Coronary artery (tissue), 2 donors: ENCODE measurements around the gene RNF2.

Experiments
- DNase-seq: peaks from one replicate; pipeline ENCODE4 v3.0.0-alpha.2; 2017; ENCODE audit warnings: low spot score
- H3K27ac ChIP-seq, 2 donors: fragments of 200-600 bp; sonication (generic); one replicate each; pipeline ENCODE4 v1.5.1; 2016 to 2019
- H3K4me3 ChIP-seq: fragments of 200-600 bp; sonication (generic); 2 replicates; pipeline ENCODE4 v1.5.1; 2016; ENCODE audit warnings: mild to moderate bottlenecking, moderate library complexity
- TF ChIP-seq, protein P1 (sequence below): fragments of 200-600 bp; sonication (generic); IDR thresholded peaks from one replicate; pipeline ENCODE4 v1.5.1; 2019; ENCODE audit warnings: antibody characterized with exemption

RNF2 gene

GRCh38 chr1:185110145-185110544, 64.8 kb downstream of the RNF2 start:
- H3K4me3 ChIP-seq = no peak overlapping the region
- DNase-seq = no peak
- no peak overlapping the region for H3K27ac ChIP-seq
- TF ChIP-seq, protein P1, sequence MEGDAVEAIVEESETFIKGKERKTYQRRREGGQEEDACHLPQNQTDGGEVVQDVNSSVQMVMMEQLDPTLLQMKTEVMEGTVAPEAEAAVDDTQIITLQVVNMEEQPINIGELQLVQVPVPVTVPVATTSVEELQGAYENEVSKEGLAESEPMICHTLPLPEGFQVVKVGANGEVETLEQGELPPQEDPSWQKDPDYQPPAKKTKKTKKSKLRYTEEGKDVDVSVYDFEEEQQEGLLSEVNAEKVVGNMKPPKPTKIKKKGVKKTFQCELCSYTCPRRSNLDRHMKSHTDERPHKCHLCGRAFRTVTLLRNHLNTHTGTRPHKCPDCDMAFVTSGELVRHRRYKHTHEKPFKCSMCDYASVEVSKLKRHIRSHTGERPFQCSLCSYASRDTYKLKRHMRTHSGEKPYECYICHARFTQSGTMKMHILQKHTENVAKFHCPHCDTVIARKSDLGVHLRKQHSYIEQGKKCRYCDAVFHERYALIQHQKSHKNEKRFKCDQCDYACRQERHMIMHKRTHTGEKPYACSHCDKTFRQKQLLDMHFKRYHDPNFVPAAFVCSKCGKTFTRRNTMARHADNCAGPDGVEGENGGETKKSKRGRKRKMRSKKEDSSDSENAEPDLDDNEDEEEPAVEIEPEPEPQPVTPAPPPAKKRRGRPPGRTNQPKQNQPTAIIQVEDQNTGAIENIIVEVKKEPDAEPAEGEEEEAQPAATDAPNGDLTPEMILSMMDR = no peak

DNA sequence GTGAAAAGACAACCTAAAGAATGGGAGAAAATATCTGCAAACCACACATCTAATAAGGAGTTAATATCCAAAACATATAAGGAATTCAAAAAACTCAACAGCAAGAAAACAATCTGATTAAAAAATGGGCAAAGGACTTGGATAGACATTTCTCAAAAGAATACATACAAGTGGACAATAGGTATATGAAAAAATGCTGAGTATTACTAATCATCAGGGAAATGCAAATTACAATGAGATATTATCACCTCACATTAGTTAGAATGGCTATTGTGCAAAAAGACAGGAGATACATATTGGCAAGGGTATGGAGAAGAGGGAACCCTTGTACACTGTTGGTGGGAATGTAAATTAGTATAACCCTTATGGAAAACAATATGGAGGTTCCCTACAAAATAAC, 66.5 kb downstream of the RNF2 start:
- no peak for DNase-seq
- Histone ChIP-seq H3K27ac (no peak overlapping the region), H3K4me3 (no peak overlapping the region)
- TF ChIP-seq, protein P1 = no peak

GRCh38 chr1:185112356-185112755, 67.0 kb downstream of the RNF2 start:
- TF ChIP-seq, protein P1 = no peak
- Histone ChIP-seq H3K27ac (no peak overlapping the region), H3K4me3 (no peak overlapping the region)
- DNase-seq = no peak

DNA sequence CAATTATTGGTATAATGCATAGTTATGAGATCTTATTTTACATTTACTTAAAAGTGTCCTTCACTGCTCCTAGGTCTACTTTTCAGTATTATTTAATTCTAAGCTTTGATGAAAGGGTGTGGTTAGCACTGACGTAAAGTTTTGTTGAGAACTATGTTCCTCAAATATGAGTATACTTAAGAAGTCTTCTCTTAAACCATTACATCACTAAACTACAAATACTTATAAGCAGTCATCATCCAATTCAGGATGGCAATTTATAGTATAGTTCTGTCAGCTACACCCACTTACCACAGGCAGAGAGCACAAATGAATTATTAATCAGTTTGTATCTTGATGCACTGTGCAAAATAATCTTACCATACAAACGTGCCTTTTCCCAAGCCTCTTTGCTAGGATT, 84.3 kb downstream of the RNF2 start:
- H3K27ac ChIP-seq = no peak overlapping the region
- no peak overlapping the region for H3K4me3 ChIP-seq
- DNase-seq = no peak
- TF ChIP-seq, protein P1 = no peak

- no peak overlapping the region for H3K27ac ChIP-seq
- TF ChIP-seq, protein P1 = no peak
- DNase-seq = no peak
- no peak overlapping the region for H3K4me3 ChIP-seq
These were observed 87.2 kb downstream of the RNF2 start for GRCh38 chr1:185132534-185132933.

- TF ChIP-seq, protein P1 = no peak
- Histone ChIP-seq H3K27ac (no peak overlapping the region), H3K4me3 (no peak overlapping the region)
- DNase-seq = no peak
These were observed 92.7 kb downstream of the RNF2 start for GRCh38 chr1:185137896-185138545.

- H3K4me3 ChIP-seq = no peak overlapping the region
- no peak overlapping the region for H3K27ac ChIP-seq
- TF ChIP-seq, protein P1 = no peak
- no peak for DNase-seq
These were observed 93.9 kb downstream of the RNF2 start for GRCh38 chr1:185139246-185139645.
